Stimulated activated CD8-positive, alpha-beta memory T cell treated with anti-CD3 and anti-CD28 coated beads, Interleukin-15, amount 100 ng/mL, for 1 hour (primary cell): Measurements from ENCODE around the gene TMC6.

Experiments
- DNase-seq: peaks from one replicate; pipeline ENCODE4 v3.0.0-alpha.2; 2020; ENCODE audit warnings: low read depth

Gene TMC6

GRCh38 chr17:78135858-78136500 is 7.4 kb upstream of the TMC6 start:
- DNase-seq = no peak

GRCh38 chr17:78134899-78135385 is 6.4 kb upstream of the TMC6 start:
- DNase-seq = no peak

- DNase-seq = peak; percentile 58
Observed at GRCh38 chr17:78133971-78134898, 5.7 kb upstream of the TMC6 start.

- no peak for DNase-seq
Observed at GRCh38 chr17:78133179-78133951, 4.8 kb upstream of the TMC6 start.

- no peak for DNase-seq
Observed at GRCh38 chr17:78132767-78133178, 4.2 kb upstream of the TMC6 start.

- DNase-seq = peak; percentile 47
Observed at GRCh38 chr17:78132084-78132676, 3.6 kb upstream of the TMC6 start.

- DNase-seq = no peak
Observed at GRCh38 chr17:78131172-78132083, 2.9 kb upstream of the TMC6 start.

- peak; percentile 53 for DNase-seq
Observed at GRCh38 chr17:78130437-78131101, 2.0 kb upstream of the TMC6 start, which contains the start of gene TMC8. Gene TMC8 (plus strand): TSS chr17:78130771. CDS start chr17:78131589, 818 bp downstream.

GRCh38 chr17:78130090-78130436 is 1.5 kb upstream of the TMC6 start:
- no peak for DNase-seq

GRCh38 chr17:78129351-78130089 is 965 bp upstream of the TMC6 start:
- no peak for DNase-seq

- no peak for DNase-seq
Observed at GRCh38 chr17:78127888-78128550, 536 bp downstream of the TMC6 start.

- peak; percentile 28 for DNase-seq
Observed at GRCh38 chr17:78127239-78127887, 1.2 kb downstream of the TMC6 start.

- no peak for DNase-seq
Observed at GRCh38 chr17:78126895-78127238, 1.7 kb downstream of the TMC6 start.

- no peak for DNase-seq
Observed at GRCh38 chr17:78125976-78126894, 2.3 kb downstream of the TMC6 start.

GRCh38 chr17:78125138-78125913 is 3.2 kb downstream of the TMC6 start:
- no peak for DNase-seq

GRCh38 chr17:78124836-78125137 is 3.8 kb downstream of the TMC6 start:
- no peak for DNase-seq
